Measurements from ENCODE around the gene SUZ12. TPM values are rescaled to one million over a fixed set of nuclear protein-coding genes. Genes with fewer than 3 reads are reported as not detected.
"Not testable (repeated sequence)": the region's sequence is repeated elsewhere in the genome, so short reads cannot be mapped to it uniquely, and the experiment has no call there.

The SUZ12 gene
- total RNA-seq, 2 donors from 2014 or later, result 21.7 to 23.0 TPM

DNA sequence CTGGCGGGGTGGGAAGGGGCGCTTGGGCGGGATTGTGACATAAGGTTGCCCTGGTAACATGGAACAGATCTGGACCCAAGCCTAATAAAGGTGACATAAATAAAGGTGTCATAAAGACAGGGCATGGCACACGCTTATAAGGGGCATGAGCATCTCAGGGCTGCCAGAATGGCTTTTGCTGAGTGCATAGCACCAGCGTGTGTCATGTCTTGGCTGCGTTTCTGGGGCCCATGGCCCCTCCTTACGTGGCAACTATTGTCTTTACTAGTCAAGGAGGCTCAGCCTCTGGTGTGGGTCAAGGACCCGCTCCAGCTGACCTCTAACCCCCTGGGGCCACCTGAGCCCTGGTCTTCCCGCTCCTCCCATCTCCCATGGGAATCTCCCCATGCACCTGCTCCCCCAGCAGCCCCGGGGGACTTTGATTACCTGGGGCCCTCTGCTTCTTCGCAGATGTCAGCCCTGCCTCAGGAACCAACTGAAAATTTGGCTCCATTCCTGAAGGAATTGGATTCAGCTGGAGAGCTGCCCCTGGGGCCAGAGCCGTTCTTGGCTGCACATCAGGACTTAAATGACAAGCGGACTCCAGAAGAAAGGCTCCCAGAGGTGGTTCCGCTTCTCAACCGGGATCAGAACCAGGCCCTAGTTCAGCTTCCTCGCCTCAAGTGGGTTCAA, 84.3 kb downstream of the SUZ12 start:
- DNase-seq, result no peak
- intact Hi-C loops (cut with DNase I, micrococcal nuclease), result no loop called here
- ATAC-seq, result no peak

DNA sequence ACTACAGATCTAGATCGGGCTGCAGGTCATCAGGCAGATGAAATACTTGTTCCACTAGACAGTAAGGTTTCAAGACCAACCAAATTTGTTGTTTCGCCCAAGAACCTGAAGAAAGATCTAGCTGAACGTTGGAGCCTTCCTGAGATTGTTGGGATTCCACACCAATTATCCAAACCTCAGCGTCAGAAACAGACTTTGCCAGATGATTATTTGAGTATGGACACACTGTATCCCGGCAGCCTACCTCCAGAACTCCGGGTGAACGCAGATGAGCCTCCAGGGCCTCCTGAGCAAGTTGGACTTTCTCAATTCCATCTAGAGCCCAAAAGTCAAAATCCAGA, 84.8 kb downstream of the SUZ12 start:
- intact Hi-C loops (cut with DNase I, micrococcal nuclease), result no loop called here
- DNase-seq (no peak), ATAC-seq (no peak)

DNA sequence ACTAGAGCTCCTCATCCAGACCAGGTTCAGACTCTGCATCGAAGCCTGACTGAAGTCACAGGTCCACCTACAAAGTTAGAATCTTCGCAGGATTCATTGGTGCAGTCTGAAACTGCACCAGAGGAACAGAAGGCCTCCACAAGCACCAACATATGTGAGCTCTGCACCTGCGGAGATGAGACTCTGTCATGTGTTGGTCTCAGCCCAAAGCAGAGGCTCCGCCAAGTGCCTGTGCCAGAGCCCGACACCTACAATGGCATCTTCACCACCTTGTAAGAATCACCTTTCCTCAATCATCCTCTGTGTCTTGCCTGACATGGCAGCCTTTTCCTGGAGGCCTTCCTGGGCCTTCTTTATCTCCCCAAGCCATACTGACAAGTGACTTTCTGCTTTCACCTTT, 85.7 kb downstream of the SUZ12 start:
- DNase-seq; ATAC-seq; intact Hi-C loops (cut with DNase I, micrococcal nuclease): not testable (repeated sequence)

GRCh38 chr17:32027271-32027670, 90.5 kb downstream of the SUZ12 start:
- intact Hi-C loops (cut with DNase I, micrococcal nuclease); DNase-seq; ATAC-seq: not testable (repeated sequence)

DNA sequence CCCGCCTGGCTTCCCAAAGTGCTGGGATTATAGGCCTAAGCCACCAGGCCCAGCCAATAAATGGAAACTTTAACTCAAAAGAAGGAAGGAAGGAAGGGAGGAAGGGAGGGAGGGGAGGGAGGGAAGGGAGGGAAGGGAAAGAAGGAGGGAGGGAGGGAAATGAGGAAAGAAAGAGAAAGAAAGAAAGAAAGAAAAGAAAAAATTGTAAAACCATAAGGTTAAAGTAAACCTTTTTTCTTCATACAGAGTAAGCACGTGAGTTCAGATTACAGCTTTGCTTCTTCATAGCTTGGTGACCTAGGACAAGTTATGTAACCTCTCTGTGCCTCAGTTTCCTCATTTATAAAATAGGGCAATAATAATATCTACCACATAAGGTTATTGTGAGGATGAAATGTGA, 96.4 kb downstream of the SUZ12 start:
- ATAC-seq, result no peak
- intact Hi-C loops (cut with DNase I, micrococcal nuclease), result no loop called here
- DNase-seq, result no peak

DNA sequence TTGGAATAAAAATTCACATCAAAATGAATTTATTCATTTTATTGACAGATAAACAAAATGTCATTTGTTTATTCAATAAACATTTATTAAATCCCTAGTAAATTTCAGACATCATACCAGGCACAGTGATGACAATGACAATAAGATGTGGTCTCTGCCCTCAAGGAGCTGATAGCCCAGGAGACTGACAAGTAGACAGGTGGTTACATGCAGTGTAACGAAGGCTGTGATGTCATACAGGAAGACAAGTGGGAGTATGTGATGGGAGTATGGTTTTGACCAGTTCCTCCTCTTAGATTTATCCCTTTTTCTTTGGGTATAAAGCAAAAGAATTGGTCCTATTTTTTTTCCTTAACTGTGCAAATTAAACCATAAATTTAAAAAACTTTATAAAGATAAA, 97.0 kb downstream of the SUZ12 start:
- DNase-seq; intact Hi-C loops (cut with DNase I, micrococcal nuclease); ATAC-seq: not testable (repeated sequence)

- intact Hi-C loops (cut with DNase I, micrococcal nuclease); DNase-seq; ATAC-seq: not testable (repeated sequence)
Measured at GRCh38 chr17:32040246-32040645, 103.4 kb downstream of the SUZ12 start.

- DNase-seq; intact Hi-C loops (cut with DNase I, micrococcal nuclease); ATAC-seq: not testable (repeated sequence)
Measured at GRCh38 chr17:32041306-32041875, 104.6 kb downstream of the SUZ12 start.

- DNase-seq; intact Hi-C loops (cut with DNase I, micrococcal nuclease); ATAC-seq: not testable (repeated sequence)
Measured at GRCh38 chr17:32042266-32042665, 105.5 kb downstream of the SUZ12 start.

- intact Hi-C loops (cut with DNase I, micrococcal nuclease); ATAC-seq; DNase-seq: not testable (repeated sequence)
Measured at GRCh38 chr17:32045611-32046010, 108.8 kb downstream of the SUZ12 start.

DNA sequence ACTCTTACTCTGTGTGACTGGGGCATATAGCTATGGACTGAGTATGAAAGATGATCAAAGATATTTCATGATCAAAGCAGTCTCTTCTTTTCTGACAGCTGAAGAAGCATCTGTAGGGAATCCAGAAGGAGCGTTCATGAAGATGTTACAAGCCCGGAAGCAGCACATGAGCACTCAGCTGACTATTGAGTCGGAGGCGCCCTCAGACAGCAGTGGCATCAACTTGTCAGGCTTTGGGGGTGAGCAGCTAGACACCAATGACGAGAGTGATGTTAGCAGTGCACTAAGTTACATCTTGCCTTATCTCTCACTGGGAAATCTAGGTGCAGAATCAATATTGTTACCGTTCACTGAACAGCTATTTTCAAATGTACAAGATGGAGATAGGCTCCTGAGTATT, 110.9 kb downstream of the SUZ12 start:
- ATAC-seq; DNase-seq; intact Hi-C loops (cut with DNase I, micrococcal nuclease): not testable (repeated sequence)

Other genes starting within 250 kb of the SUZ12 start
- 10 to 100 TPM; 15.9 to 23.6 TPM for gene COPRS, start 77.8 kb upstream of the SUZ12 start, total RNA-seq
- 10 to 100 TPM; 36.4 to 37.0 TPM for gene UTP6, start 35.3 kb upstream of the SUZ12 start, total RNA-seq
- 10 to 100 TPM; 11.3 to 14.2 TPM for gene LRRC37B, start 70.4 kb downstream of the SUZ12 start, total RNA-seq
- gene RHOT1, start 205.5 kb downstream of the SUZ12 start, total RNA-seq, result 10 to 100 TPM; 23.0 to 23.1 TPM

Measured in left colon (tissue), 2 donors.